T-helper 1 cell treated with Interleukin-12 subunit alpha and Interleukin-12 subunit beta and Interleukin-4 antibody, amounts not matched to agents 30 ng/mL and 1 ng/mL, for 36 hours (primary cell): ENCODE measurements around the gene ATP12A. TPM values are rescaled to one million over a fixed set of nuclear protein-coding genes. Genes with fewer than 3 reads are reported as not detected.

Experiments
- intact Hi-C: fragments of 100-400 bp; cut with micrococcal nuclease; formaldehyde crosslinking; loops from one replicate; pipeline ENCODE4 v1.15.1; 2024
- total RNA-seq: library from RNA; stranded (reverse); gene quantifications from 2 replicates; pipeline ENCODE4 v1.2.3, GENCODE V29; 2022

The ATP12A gene
- total RNA-seq, 1 donor from 2014 or later, result 0.42 TPM

DNA sequence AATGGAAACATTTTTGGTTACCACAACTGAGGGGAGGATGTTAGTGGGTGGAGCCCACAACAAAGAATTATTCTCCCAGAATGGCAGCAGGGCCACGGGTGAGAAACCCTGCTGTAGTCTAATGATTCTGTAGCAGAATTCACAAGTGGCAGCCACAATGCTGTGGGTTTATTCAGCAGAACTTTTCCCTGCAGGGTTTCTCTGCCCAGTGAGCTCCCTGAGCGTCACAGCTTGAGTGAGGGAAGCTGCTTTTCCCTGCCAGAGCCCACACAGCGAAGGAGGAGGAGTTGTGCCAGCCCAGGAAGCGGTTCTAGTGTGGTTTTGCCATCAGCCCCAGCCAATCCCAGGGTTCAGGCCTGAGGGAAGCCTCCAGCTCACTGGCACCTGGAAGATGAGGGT is 4.4 kb downstream of the ATP12A start:
- intact Hi-C loops, result loop anchor here (1.0 to 5.0 kb wide), 7 partner anchors 10 to 283 kb away; partner anchors contain the start of gene PARP4

GRCh38 chr13:24685314-24685713 is 5.1 kb downstream of the ATP12A start:
- intact Hi-C loops, result loop anchor here (2.0 kb wide), 1 partner anchor 237 kb away; a partner anchor contains a TSS

- intact Hi-C loops, result no loop called here
These were observed 7.4 kb downstream of the ATP12A start for GRCh38 chr13:24687611-24688010.

- intact Hi-C loops, result no loop called here
These were observed 7.9 kb downstream of the ATP12A start for GRCh38 chr13:24688111-24688510.

- intact Hi-C loops, result no loop called here
These were observed 8.7 kb downstream of the ATP12A start for GRCh38 chr13:24688950-24689349.

DNA sequence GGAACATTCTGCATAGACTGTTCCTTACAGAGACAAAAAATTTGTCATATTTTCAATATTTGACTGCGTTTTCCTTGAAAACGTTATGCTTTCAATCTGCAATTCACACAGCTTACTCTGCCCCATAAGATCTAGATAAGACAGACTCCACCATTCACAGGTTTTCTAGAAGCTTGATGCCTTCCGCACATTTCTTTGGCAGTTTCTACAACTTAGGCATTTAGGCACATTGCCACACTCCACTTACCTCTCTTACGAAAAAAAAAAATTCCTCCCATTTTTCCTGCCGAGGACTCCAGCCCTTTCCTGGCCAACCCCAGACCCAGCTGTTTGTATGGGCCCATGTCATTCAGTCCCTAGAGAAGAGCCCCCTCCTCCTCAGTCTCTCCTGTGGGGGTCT is 11.2 kb downstream of the ATP12A start:
- intact Hi-C loops, result no loop called here

DNA sequence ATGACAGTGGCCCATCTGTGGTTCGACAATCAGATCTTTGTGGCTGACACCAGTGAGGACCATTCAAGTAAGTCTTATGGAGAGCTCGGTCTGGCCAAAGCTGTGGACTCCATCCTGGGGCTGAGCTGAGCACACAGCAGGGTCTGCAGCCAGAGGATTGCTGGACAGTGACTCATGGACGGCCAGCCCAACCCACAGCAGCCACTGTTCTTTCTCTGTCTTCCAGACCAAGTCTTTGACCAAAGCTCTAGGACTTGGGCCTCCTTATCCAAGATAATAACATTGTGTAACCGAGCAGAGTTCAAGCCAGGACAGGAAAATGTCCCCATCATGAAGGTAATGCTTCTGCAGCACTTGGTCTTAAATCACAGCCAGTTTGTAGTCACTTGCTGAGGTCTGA is 12.4 kb downstream of the ATP12A start:
- intact Hi-C loops, result no loop called here

- intact Hi-C loops, result loop anchor here (1.0 kb wide), 3 partner anchors 10 to 34 kb away; no protein-coding TSS in a partner anchor
These were observed 13.8 kb downstream of the ATP12A start for GRCh38 chr13:24693862-24694471.

- intact Hi-C loops, result loop anchor here (1.0 kb wide), 3 partner anchors 11 to 33 kb away; no protein-coding TSS in a partner anchor
These were observed 14.7 kb downstream of the ATP12A start for GRCh38 chr13:24694907-24695306.

DNA sequence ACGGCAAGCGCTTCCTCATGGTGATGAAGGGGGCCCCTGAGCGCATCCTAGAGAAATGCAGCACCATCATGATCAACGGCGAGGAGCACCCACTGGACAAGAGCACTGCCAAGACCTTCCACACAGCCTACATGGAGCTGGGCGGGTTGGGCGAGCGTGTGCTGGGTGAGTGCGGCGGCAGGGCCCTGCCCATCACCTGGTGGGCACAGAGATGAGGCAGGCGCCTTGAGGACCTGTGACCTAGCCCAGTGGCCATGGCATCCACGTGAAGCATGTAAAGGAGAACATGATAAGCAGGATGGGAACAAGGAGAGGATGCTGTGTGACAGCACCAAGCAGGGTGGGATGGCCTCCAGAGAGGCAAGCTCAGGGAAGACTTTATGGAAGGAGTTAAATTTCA is 18.5 kb downstream of the ATP12A start:
- intact Hi-C loops, result no loop called here

DNA sequence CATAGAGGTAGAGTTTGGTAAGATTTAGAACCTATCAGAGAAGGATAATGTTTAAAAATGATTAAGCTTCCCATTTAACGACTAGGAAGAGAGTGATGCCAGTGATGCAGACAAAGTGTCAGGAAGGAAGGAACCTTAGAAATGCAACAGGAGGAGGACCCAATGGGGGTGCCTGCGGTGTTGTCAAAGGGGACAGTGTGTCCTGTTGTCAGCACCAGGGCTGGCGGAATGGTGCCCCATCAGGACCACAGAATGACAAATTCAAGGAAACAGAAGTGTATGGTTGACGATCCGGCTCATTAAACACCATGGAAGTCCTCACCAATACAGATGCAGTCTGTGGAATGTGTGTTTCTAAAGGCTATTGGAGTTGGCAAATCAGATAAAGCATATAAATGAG is 19.3 kb downstream of the ATP12A start:
- intact Hi-C loops, result no loop called here

GRCh38 chr13:24700539-24700938 is 20.3 kb downstream of the ATP12A start:
- intact Hi-C loops, result no loop called here

DNA sequence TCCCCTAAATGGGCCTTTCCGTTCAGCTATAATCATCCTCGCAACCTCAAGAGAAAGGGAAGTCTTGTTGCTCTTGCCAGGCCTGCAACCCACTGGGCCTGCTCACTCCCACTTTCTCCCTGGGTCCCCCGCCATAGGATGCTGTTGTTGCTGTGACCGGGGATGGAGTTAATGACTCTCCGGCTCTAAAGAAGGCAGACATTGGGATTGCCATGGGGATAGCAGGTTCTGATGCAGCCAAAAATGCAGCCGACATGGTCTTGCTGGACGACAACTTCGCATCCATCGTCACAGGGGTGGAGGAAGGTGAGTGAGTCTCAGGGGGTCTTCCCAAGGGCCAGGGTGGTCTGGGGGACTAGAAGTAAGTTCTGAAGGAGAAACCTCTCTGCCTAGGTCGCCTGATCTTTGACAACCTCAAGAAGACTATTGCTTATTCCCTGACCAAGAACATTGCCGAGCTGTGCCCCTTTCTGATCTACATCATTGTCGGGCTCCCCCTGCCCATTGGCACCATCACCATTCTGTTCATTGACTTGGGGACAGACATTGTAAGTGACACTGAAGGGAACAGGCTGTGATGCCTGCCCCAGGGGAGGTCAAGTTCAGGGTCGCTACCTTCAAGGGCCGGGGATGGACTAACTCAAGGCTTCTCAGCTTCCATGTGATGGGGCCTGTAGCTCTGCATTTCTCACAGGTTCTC is 26.8 kb downstream of the ATP12A start:
- intact Hi-C loops, result no loop called here

DNA sequence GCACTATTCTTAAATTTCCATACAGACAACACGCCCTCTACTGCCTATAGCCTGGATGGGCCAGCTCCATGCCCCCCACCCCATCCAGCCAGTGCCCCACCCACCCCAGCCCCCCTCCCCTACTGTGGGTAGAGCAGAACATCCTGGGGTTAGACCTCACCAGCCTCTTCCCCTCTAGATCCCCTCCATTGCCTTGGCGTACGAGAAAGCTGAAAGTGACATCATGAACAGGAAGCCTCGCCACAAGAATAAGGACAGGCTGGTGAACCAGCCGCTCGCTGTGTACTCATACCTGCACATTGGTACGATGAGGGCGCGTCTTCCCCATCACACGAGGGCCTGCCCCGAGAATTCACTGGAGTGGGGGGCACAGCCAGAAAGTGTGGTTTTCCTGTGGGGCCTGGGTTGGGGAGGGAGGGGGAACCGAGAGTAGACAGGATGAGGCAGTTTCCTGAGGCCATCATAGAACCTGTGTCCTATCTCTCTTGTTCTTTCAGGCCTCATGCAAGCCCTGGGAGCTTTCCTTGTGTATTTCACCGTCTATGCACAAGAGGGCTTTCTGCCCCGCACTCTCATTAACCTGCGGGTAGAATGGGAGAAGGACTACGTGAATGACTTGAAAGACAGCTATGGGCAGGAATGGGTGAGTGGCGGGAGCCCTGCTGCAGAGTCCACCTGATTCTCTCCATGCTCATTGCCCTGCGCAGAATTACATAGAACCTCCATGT is 29.1 kb downstream of the ATP12A start:
- intact Hi-C loops, result loop anchor here (1.0 to 2.0 kb wide), 4 partner anchors 15 to 213 kb away; a partner anchor contains a TSS

GRCh38 chr13:24713022-24713421 is 32.8 kb downstream of the ATP12A start:
- intact Hi-C loops, result no loop called here

GRCh38 chr13:24716011-24716410 is 35.8 kb downstream of the ATP12A start:
- intact Hi-C loops, result no loop called here

- intact Hi-C loops, result no loop called here
These were observed 36.2 kb downstream of the ATP12A start for GRCh38 chr13:24716446-24716845.

DNA sequence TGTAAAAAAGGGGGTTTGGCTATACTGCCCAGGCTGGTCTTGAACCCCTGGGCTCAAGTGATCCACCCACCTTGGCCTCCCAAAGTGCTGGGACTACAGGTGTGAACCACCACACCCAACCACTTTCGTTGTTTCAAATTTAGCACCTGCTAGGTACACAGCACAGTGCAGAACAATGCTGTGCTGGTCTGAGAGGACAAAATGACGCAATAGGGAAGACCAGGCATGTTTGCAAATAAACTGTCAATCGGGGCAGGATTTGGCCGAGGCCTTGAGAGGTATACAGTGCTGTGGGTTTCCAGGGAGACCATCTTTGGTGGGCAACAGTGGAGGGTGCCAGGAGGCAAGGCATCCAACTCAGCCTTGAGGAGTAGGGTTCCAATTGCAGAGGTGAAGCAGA is 37.0 kb downstream of the ATP12A start:
- intact Hi-C loops, result no loop called here

GRCh38 chr13:24718192-24718965 is 38.2 kb downstream of the ATP12A start:
- intact Hi-C loops, result no loop called here

DNA sequence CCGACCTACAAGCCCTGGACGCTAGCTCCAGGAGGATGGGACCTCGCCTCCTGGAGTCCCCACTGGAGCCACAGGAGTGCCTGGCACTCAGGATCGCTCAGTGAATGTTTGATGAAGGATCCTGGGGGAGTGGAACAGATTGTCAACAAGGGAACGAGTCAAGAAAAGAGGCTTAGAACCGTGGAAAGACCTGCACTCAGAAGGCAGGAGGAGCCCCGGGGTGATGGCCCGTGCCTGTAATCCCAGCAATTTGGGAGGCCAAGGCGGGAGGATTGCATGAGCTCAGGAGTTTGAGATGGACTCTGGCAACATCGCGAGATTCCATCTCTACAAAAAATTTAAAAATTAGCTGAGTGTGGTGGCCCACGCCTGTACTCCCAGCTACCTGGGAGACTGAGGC is 38.9 kb downstream of the ATP12A start:
- intact Hi-C loops, result no loop called here

DNA sequence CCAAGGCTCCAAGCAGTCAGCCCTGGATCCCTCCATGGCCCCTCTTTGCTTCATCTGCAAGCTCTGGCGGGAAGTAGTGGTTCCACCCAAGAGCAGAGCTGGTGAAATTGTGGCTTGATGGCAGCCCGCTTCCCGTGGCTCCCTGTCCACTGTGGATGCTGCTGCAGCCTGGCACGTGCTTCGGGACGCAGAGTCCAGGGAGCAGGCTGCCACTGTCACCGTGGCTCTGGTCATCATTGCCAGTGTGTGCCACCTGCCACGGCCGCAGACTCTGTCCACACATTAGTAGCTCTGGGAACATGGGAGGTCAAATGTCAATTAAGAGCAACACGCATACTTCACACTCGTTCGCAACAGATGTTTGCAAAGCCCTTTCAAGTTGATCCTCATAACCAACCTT is 43.0 kb downstream of the ATP12A start:
- intact Hi-C loops, result no loop called here
